ENCODE measurements around the gene RAB37. TPM values are rescaled to one million over a fixed set of nuclear protein-coding genes. Genes with fewer than 3 reads are reported as not detected.

The RAB37 gene
- total and polyA plus RNA-seq, 9 of the 15 experiments (the other 6 are each of a cell fraction or from before 2014, with no cell fraction given): 0.03 to 0.27 (median 0.11) TPM; not detected in 4

DNA sequence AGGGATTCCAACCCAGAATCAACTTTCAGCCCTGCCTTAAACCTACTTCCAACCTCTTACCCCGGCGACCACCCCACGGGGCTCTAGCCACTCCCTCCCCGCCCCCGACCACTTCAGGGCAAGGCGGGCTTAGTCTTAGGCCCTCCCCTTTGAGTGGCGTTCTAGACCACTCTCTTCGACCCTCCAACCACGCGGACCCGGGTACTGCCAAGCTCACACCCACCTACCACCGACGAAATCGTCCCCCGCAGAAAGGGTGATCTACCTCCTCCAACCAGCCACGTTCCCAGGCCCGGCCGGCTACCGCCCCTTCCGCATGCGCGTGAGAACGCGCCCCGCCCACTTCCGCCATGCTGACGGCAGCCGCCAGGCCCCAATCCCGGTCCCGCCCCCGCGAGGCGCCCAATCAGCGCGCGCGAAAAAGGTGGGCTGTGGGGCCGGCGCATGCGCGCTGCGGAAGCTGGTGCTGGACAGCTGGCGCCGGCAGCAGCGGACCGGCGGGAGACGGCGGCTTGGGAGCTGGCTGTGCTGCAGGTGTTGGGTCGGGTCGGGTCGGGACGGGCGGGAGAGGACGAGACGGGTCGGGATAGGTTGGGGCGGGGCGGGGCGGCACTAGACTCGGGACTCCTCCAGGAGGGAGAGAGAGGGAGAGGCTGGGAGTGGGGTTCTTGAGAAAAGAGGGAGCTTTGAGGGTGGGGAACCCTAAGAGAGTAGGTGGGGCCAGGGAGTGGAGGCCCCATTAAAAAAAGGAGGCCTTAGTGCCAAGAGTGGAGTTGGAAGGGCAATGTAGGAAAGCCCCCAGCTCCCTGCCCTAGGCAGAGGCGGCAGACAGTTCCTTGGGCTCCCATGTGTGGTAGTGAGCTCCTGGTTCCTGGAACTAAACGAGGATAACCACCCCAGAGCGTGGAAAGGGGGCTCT is 39.2 kb downstream of the RAB37 start, which contains the start of gene NAT9 (continued):
- TF ChIP-seq, protein P1, sequence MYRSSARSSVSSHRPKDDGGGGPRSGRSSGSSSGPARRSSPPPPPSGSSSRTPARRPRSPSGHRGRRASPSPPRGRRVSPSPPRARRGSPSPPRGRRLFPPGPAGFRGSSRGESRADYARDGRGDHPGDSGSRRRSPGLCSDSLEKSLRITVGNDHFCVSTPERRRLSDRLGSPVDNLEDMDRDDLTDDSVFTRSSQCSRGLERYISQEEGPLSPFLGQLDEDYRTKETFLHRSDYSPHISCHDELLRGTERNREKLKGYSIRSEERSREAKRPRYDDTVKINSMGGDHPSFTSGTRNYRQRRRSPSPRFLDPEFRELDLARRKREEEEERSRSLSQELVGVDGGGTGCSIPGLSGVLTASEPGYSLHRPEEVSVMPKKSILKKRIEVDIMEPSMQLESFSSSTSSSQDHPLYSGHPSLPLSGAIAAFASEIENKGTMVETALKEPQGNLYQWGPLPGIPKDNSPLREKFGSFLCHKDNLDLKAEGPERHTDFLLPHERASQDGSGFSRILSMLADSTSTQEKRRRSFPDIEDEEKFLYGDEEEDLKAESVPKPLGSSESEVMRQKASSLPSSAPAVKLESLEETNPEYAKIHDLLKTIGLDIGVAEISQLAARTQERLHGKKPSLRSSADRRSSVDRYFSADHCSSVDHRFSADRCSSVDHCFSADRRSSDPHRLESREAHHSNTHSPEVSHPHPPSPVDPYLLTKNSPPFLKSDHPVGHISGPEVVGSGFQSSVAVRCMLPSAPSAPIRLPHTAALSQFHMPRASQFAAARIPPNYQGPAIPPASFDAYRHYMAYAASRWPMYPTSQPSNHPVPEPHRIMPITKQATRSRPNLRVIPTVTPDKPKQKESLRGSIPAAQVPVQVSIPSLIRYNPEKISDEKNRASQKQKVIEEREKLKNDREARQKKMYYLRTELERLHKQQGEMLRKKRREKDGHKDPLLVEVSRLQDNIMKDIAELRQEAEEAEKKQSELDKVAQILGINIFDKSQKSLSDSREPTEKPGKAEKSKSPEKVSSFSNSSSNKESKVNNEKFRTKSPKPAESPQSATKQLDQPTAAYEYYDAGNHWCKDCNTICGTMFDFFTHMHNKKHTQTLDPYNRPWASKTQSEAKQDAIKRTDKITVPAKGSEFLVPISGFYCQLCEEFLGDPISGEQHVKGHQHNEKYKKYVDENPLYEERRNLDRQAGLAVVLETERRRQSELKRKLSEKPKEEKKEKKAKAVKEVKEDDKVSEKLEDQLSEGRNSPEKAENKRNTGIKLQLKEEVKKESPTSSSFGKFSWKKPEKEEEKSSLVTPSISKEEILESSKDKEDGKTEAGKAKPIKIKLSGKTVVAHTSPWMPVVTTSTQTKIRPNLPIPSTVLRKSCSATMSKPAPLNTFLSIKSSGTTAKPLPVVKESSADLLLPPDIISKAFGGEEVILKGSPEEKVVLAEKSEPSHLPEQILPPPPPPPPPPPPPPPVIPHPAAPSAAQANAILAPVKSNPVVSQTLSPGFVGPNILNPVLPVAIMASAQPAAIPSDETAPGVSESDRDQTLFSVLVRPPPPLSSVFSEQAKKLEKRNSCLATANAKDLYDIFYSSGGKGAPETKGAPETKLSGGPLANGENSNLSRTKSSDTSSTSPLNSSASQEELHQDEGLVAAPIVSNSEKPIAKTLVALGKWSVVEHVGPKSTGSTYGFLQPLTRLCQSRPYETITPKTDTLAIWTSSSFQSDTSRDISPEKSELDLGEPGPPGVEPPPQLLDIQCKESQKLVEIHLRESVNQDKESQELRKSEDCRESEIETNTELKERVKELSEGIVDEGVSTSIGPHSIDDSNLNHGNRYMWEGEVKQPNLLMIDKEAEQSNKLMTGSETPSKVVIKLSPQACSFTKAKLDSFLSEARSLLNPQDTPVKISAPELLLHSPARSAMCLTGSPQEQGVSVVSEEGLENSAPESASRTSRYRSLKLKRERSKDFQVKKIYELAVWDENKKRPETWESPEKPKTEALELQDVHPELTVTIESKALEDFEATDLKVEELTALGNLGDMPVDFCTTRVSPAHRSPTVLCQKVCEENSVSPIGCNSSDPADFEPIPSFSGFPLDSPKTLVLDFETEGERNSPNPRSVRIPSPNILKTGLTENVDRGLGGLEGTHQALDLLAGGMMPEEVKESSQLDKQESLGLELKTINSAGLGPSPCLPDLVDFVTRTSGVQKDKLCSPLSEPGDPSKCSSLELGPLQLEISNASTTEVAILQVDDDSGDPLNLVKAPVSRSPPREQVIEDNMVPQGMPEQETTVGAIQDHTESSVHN (IDR thresholded peaks at IDR 0.05; ENCODE audit: borderline replicate concordance in 1 of 2, low read depth in 1 of 2): no peak
- TF ChIP-seq ZNF224 (CRISPR knock-in tag; IDR thresholded peaks at IDR 0.05): no peak
- TF ChIP-seq POLR2AphosphoS2 (IDR thresholded peaks at IDR 0.05; ENCODE audit: low read length): no peak
- TF ChIP-seq ELF1 (tag; IDR thresholded peaks at IDR 0.05): peak; percentile 94
- TF ChIP-seq, protein P2, sequence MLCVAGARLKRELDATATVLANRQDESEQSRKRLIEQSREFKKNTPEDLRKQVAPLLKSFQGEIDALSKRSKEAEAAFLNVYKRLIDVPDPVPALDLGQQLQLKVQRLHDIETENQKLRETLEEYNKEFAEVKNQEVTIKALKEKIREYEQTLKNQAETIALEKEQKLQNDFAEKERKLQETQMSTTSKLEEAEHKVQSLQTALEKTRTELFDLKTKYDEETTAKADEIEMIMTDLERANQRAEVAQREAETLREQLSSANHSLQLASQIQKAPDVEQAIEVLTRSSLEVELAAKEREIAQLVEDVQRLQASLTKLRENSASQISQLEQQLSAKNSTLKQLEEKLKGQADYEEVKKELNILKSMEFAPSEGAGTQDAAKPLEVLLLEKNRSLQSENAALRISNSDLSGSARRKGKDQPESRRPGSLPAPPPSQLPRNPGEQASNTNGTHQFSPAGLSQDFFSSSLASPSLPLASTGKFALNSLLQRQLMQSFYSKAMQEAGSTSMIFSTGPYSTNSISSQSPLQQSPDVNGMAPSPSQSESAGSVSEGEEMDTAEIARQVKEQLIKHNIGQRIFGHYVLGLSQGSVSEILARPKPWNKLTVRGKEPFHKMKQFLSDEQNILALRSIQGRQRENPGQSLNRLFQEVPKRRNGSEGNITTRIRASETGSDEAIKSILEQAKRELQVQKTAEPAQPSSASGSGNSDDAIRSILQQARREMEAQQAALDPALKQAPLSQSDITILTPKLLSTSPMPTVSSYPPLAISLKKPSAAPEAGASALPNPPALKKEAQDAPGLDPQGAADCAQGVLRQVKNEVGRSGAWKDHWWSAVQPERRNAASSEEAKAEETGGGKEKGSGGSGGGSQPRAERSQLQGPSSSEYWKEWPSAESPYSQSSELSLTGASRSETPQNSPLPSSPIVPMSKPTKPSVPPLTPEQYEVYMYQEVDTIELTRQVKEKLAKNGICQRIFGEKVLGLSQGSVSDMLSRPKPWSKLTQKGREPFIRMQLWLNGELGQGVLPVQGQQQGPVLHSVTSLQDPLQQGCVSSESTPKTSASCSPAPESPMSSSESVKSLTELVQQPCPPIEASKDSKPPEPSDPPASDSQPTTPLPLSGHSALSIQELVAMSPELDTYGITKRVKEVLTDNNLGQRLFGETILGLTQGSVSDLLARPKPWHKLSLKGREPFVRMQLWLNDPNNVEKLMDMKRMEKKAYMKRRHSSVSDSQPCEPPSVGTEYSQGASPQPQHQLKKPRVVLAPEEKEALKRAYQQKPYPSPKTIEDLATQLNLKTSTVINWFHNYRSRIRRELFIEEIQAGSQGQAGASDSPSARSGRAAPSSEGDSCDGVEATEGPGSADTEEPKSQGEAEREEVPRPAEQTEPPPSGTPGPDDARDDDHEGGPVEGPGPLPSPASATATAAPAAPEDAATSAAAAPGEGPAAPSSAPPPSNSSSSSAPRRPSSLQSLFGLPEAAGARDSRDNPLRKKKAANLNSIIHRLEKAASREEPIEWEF (CRISPR knock-in tag; IDR thresholded peaks at IDR 0.05): no peak
- TF ChIP-seq, protein P3, sequence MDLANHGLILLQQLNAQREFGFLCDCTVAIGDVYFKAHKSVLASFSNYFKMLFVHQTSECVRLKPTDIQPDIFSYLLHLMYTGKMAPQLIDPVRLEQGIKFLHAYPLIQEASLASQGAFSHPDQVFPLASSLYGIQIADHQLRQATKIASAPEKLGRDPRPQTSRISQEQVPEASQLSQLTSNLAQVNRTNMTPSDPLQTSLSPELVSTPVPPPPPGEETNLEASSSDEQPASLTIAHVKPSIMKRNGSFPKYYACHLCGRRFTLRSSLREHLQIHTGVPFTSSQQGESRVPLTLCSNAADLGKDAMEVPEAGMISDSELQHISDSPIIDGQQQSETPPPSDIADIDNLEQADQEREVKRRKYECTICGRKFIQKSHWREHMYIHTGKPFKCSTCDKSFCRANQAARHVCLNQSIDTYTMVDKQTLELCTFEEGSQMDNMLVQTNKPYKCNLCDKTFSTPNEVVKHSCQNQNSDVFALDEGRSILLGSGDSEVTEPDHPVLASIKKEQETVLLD (IDR thresholded peaks at IDR 0.05): peak; percentile 93
- TF ChIP-seq, protein P4, sequence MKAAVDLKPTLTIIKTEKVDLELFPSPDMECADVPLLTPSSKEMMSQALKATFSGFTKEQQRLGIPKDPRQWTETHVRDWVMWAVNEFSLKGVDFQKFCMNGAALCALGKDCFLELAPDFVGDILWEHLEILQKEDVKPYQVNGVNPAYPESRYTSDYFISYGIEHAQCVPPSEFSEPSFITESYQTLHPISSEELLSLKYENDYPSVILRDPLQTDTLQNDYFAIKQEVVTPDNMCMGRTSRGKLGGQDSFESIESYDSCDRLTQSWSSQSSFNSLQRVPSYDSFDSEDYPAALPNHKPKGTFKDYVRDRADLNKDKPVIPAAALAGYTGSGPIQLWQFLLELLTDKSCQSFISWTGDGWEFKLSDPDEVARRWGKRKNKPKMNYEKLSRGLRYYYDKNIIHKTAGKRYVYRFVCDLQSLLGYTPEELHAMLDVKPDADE (conservative IDR thresholded peaks at IDR 0.05; ENCODE audit: control insufficient read depth, low read depth, low read length): peak; percentile 77
- no peak for TF ChIP-seq ZNF165 (CRISPR knock-in tag; IDR thresholded peaks at IDR 0.05; ENCODE audit: borderline replicate concordance)
- no peak for TF ChIP-seq PTRF (tag; IDR thresholded peaks at IDR 0.05)

All from K562 (cell line).